Right lobe of liver (tissue), 6 donors: ENCODE measurements around the gene DIPK1A. TPM values are rescaled to one million over a fixed set of nuclear protein-coding genes. Genes with fewer than 3 reads are reported as not detected.

Source experiments
- ATAC-seq, 4 donors: fragments of 200-7000 bp; cut with Tn5 transposase; one replicate each; pipeline ENCODE4 v1.9.1; 2020; ENCODE audit warnings: mild to moderate bottlenecking in 4 of 4, moderate library complexity in 4 of 4
- DNase-seq, 3 donors: peaks; one replicate each; pipeline ENCODE4 v3.0.0-alpha.2; 2020
- H3K27ac ChIP-seq, 3 donors: fragments of 200-600 bp; one replicate each; pipeline ENCODE4 v1.8.0; 2022
- H3K27me3 ChIP-seq, 2 donors: fragments of 200-600 bp; one replicate each; pipeline ENCODE4 v1.8.0; 2022
- H3K36me3 ChIP-seq, 4 donors: fragments of 200-600 bp; sonication (generic) in 1 of 4; one replicate each; pipeline versions ENCODE4 v1.5.1 to v1.8.0; 2017 to 2022; ENCODE audit warnings: control low read depth in 1 of 4
- H3K4me1 ChIP-seq, 4 donors: fragments of 200-600 bp; sonication (generic) in 1 of 4; one replicate each; pipeline versions ENCODE4 v1.5.1 to v1.8.0; 2017 to 2022; ENCODE audit warnings: control low read depth in 1 of 4
- H3K4me3 ChIP-seq, 3 donors: fragments of 200-600 bp; one replicate each; pipeline ENCODE4 v1.8.0; 2022
- H3K9me3 ChIP-seq, 4 donors: fragments of 200-600 bp; sonication (generic) in 1 of 4; one replicate each; pipeline versions ENCODE4 v1.5.1 to v1.8.0; 2017 to 2022; ENCODE audit warnings: control low read depth in 1 of 4
- POLR2A ChIP-seq: fragments of 450-650 bp; IDR thresholded peaks from one replicate; pipeline ENCODE4 v1.6.1; 2017; ENCODE audit warnings: antibody characterized with exemption, mild to moderate bottlenecking
- WGBS: methylation state at CpG from one replicate; pipeline ENCODE4 v1.1.6; 2018; ENCODE audit warnings: low coverage, low lambda C conversion rate; ENCODE audit not compliant: insufficient coverage; ENCODE audit errors: missing lambda C conversion rate; 5-methylcytosine and 5-hydroxymethylcytosine counted together
- intact Hi-C, 2 donors: fragments of 100-400 bp; cut with DNase I; formaldehyde crosslinking; loops; one replicate each; pipeline versions ENCODE4 v1.11.2 to v1.14.1; 2022
- total RNA-seq, 6 experiments: library from RNA; depleted of rRNA in 2 of 6; stranded (reverse); fragments of >200 nt in 2 of 6; fragmentation: NEBNext Ultra II Directional in 3 of 6; extraction: Animal tissue kit (Norgen Biotek cat#: 25700) in 3 of 6; gene quantifications; one replicate each; pipeline versions ENCODE4 v1.1.0 to v1.2.4, GENCODE V29; 2016 to 2023
- TF ChIP-seq, protein P1 (sequence below), 4 donors: fragments of 200-600 bp in 3 of 4; fragments of 450-650 bp in 1 of 4; IDR thresholded peaks; one replicate each; pipeline versions ENCODE4 v1.5.1 to v1.8.0; 2016 to 2022; ENCODE audit warnings: antibody characterized with exemption in 4 of 4, mild to moderate bottlenecking in 2 of 4
- donor health status: DM: no; HTN: yes; CAD: no.
- donor health status: DM: no; HTN: no; CAD: no.
- donor health status: DM: no; HTN: no; CAD: no.
- donor health status: DM: no; HTN: yes; CAD: no.
- donor health status: DM: no; HTN: yes; CAD: no.

DIPK1A gene
- total RNA-seq, 6 experiments from 2014 or later: 10.8 to 25.3 (median 15.1) TPM

DNA sequence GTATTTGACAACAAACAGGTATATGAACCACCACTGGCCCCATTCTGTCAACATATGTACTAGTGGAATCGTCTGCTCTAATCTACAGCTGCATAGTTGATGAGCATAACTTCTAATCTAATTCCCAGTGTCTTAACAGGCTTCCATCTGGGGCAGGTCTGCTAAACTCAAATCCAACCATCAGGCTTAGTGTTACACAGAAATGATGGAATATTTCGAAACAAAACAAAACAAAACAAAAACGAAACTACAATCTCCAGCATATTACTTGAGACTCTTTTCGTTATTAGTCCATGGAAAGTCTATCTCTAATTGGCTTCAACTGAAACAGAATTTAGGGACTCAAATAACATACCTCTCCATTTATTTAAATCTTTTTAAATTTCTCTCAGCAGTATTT lies 37.6 kb downstream of the DIPK1A start:
- intact Hi-C loops: no loop called here
- Histone ChIP-seq H3K4me1 (peaks cover 0 to 13% (median 0%) of the 10 kb centered on the region in 4 donors), H3K27me3 (no peaks in the 10 kb centered on the region), H3K36me3 (no peaks in the 10 kb centered on the region), H3K9me3 (no peaks in the 10 kb centered on the region), H3K27ac (peak overlapping the region; percentile 20 to 72 (median 47)), H3K4me3 (peak overlapping the region in 1 of 3 donors; percentile 14)
- 28% methylated on average over 4 of the region's 4 CpGs for WGBS
- no peak for DNase-seq
- peak; percentile 77 to 85 (median 80) for ATAC-seq
- TF ChIP-seq, protein P1, sequence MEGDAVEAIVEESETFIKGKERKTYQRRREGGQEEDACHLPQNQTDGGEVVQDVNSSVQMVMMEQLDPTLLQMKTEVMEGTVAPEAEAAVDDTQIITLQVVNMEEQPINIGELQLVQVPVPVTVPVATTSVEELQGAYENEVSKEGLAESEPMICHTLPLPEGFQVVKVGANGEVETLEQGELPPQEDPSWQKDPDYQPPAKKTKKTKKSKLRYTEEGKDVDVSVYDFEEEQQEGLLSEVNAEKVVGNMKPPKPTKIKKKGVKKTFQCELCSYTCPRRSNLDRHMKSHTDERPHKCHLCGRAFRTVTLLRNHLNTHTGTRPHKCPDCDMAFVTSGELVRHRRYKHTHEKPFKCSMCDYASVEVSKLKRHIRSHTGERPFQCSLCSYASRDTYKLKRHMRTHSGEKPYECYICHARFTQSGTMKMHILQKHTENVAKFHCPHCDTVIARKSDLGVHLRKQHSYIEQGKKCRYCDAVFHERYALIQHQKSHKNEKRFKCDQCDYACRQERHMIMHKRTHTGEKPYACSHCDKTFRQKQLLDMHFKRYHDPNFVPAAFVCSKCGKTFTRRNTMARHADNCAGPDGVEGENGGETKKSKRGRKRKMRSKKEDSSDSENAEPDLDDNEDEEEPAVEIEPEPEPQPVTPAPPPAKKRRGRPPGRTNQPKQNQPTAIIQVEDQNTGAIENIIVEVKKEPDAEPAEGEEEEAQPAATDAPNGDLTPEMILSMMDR (IDR thresholded peaks at IDR 0.05): no peak
- peak; percentile 27 for TF ChIP-seq POLR2A

DNA sequence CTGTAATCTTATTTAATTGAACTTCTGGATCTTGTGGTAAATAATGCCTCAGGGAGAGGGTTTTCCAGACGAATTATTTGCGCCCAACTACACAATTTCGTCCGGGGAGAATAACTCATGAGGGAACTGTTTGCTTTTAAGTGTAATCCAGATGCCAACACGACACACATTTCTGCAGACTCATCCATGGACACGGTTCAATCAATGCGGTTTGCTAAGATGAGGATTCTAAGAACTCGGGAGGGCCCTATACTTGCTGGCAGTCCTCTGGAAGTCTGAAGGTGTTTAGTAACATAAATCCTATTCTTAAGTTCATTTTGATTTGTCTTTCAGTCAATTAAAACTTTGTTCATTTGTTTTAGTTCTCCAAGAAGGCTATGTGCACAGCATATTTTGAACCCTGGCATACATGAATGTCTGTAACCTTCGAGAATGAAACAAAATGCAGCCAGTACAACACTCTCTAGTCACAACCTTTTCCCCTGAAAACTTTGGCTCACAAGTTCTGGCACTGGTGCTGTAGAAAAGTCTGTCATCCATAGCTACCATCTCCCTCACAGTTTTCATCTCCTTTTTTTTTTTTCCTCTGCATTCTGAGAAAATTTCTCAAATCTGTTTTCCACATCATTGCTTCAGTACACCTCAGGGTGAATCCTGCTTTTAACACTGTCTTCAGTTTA lies 38.8 kb downstream of the DIPK1A start:
- TF ChIP-seq POLR2A: no peak
- TF ChIP-seq, protein P1 (IDR thresholded peaks at IDR 0.05): no peak
- intact Hi-C loops: no loop called here
- Histone ChIP-seq H3K4me1 (peaks cover 0 to 13% (median 0%) of the 10 kb centered on the region in 4 donors), H3K27me3 (no peaks in the 10 kb centered on the region), H3K27ac (peak overlapping the region; percentile 15 to 72 (median 47)), H3K4me3 (peak overlapping the region in 1 of 3 donors; percentile 12), H3K9me3 (no peaks in the 10 kb centered on the region), H3K36me3 (no peaks in the 10 kb centered on the region)
- WGBS: 42% methylated on average over 9 of the region's 9 CpGs
- peak; percentile 76 to 84 (median 84) for ATAC-seq
- DNase-seq: no peak

DNA sequence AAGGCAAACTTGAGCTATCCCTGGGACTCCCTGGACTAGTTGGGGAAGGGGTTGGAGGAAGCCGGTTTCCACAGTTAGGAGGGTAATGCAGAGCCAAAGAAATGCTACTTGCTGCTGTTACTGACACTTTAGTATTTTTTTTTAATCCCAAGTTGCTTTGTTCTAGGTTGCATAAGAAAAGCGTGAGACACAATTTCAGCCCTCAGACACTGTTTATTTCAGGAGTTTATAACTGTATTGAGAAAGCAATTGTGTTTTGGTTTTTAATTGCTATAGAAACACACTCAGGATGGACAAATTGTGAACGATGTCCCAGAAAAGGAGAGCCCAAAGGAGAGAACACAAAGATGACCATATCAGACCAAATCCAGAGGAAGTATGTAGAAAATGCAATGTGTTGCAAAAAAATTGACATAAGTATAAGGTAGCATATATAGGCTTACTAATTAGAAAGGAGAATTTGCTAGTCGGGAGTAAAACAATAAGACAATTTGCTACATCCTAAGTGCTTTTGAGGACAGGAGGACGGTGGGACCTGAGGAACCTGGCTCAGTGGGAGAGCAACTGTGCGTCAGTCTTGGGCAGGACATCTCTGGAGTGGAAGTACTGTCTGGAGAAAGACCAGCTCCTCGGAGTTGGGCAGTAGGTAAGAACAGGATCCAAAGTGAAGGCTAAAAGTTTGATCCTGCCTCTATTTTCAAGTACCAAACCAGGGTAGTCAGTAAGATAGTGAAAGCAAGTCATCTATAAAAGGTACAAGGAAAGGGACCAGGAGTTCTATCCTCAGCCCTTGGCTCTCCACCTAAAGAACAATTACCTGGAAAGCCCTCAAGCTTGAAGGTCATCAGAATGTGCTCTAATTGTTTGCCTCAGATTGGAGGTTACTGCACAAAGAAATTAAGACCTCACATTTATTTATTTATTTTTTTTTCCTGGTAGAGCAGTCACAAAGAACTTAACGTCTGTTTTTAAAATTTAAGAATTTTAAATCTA lies 39.9 kb downstream of the DIPK1A start:
- Histone ChIP-seq H3K27ac (no peak overlapping the region), H3K27me3 (no peaks in the 10 kb centered on the region), H3K36me3 (no peaks in the 10 kb centered on the region), H3K9me3 (no peaks in the 10 kb centered on the region), H3K4me3 (no peak overlapping the region), H3K4me1 (peaks cover 0 to 13% (median 0%) of the 10 kb centered on the region in 4 donors)
- no peak for TF ChIP-seq POLR2A
- TF ChIP-seq, protein P1 (IDR thresholded peaks at IDR 0.05): no peak
- WGBS: 87% methylated on average over 7 of the region's 8 CpGs
- intact Hi-C loops: no loop called here
- ATAC-seq (no peak), DNase-seq (no peak)

DNA sequence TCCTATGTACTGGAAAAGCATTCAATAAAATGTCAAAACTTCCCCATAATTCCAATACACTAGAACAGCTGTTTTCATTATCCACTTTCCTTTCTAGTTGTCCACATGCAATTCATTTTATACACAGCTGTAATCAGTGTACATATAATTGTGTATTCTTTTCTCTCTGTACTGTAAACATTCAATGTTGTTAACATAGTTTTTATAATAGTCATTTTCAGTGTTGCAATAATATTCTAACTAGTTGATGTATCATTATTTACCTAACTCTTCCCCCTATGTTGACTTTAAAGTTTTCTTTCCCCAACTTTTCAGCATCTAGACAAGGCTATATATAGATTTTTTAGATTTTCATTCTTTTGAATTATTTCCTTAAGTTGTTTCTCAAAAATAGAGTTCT lies 44.4 kb downstream of the DIPK1A start:
- H3K4me1 ChIP-seq: peaks cover 0 to 18% (median 7%) of the 10 kb centered on the region in 4 donors
- no peak for DNase-seq
- TF ChIP-seq, protein P1 (IDR thresholded peaks at IDR 0.05): no peak
- TF ChIP-seq POLR2A: no peak
- ATAC-seq: peak in 1 of 4 donors; percentile 55
- intact Hi-C loops: no loop called here
- H3K4me3 ChIP-seq: no peak overlapping the region
- H3K27ac ChIP-seq: no peak overlapping the region
- no peaks in the 10 kb centered on the region for H3K9me3 ChIP-seq
- no peaks in the 10 kb centered on the region for H3K36me3 ChIP-seq
- H3K27me3 ChIP-seq: no peaks in the 10 kb centered on the region
